C4-2B (cell line): ENCODE data around the gene TCTN2.

Experiments
- H3K27ac ChIP-seq: fragments of 450-650 bp; 2 replicates; pipeline ENCODE4 v1.5.1; 2017
- CTCF ChIP-seq: fragments of 450-650 bp; conservative IDR thresholded peaks from 2 replicates; pipeline ENCODE4 v1.5.1; 2017; ENCODE audit warnings: mild to moderate bottlenecking
- ZFX ChIP-seq: fragments of 450-650 bp; IDR thresholded peaks from 2 replicates; pipeline ENCODE4 v1.6.1; 2017

Gene TCTN2

GRCh38 chr12:123686636-123687190 is 15.8 kb downstream of the TCTN2 start:
- TF ChIP-seq ZFX (no peak), CTCF (no peak)
- peak overlapping the region; percentile 47 for H3K27ac ChIP-seq

GRCh38 chr12:123690191-123690840 is 19.4 kb downstream of the TCTN2 start:
- peak overlapping the region; percentile 84 for H3K27ac ChIP-seq
- TF ChIP-seq ZFX, result no peak
- no peak for TF ChIP-seq CTCF

GRCh38 chr12:123696207-123696606 is 25.3 kb downstream of the TCTN2 start:
- peak overlapping the region; percentile 68 for H3K27ac ChIP-seq
- no peak for TF ChIP-seq CTCF

GRCh38 chr12:123696646-123697045 is 25.7 kb downstream of the TCTN2 start:
- TF ChIP-seq ZFX (no peak), CTCF (no peak)
- H3K27ac ChIP-seq, result peak overlapping the region; percentile 68; the same call in 1 of the 2 replicates

- TF ChIP-seq ZFX (no peak), CTCF (no peak)
- no peak overlapping the region for H3K27ac ChIP-seq
Measured at GRCh38 chr12:123705935-123706334, 35.0 kb downstream of the TCTN2 start.

- TF ChIP-seq CTCF, result no peak
- TF ChIP-seq ZFX, result no peak
- H3K27ac ChIP-seq, result no peak overlapping the region
Measured at GRCh38 chr12:123707466-123707865, 36.6 kb downstream of the TCTN2 start.

- peak overlapping the region; percentile 66 for H3K27ac ChIP-seq
- TF ChIP-seq ZFX (no peak), CTCF (no peak)
Measured at GRCh38 chr12:123712780-123713319, 41.9 kb downstream of the TCTN2 start.
